A549 (cell line): ENCODE measurements around the gene TMEM119. TPM values are rescaled to one million over a fixed set of nuclear protein-coding genes. Genes with fewer than 3 reads are reported as not detected.

Experiments used
- ATAC-seq, 2 experiments: fragments of 200-7000 bp in 1 of 2; fragments of >200 bp in 1 of 2; cut with Nextera tagmentation in 1 of 2; cut with Tn5 transposase in 1 of 2; 3 replicates each; pipeline versions ENCODE4 v1.8.0 to v1.9.1; 2018 to 2020; ENCODE audit warnings: mild to moderate bottlenecking in 1 of 2, moderate library complexity in 1 of 2
- CTCF ChIA-PET: fragments of 300-600 bp; sonication (Branson Sonifier 250); formaldehyde crosslinking; extraction: SDS; loops from one replicate; lab custom pipeline; 2021; ENCODE audit warnings: antibody characterized with exemption, inconsistent platforms; lab: Yijun Ruan, JAX
- POLR2A ChIA-PET: fragments of 350-600 bp; formaldehyde crosslinking; extraction: SDS; loops from one replicate; lab custom pipeline; 2021; ENCODE audit warnings: antibody characterized with exemption, inconsistent platforms; lab: Yijun Ruan, JAX
- DNase-seq, 2 experiments: peaks; one replicate each; pipeline versions ENCODE4 v3.0.0 to v3.0.0-alpha.2; 2011 to 2016; ENCODE audit warnings: low read depth in 1 of 2, low spot score in 1 of 2
- FAIRE-seq: peaks from 2 replicates; lab custom pipeline; 2011; peaks lifted over from hg19 to GRCh38; lab: Jason Lieb, UNC
- H3K27ac ChIP-seq, 2 experiments: fragments of >200 bp; sonication (Bioruptor Twin); formaldehyde crosslinking; 3 replicates each; pipeline ENCODE4 v1.5.1; 2016 to 2017
- H3K4me1 ChIP-seq: fragments of >200 bp; sonication (Bioruptor Twin); formaldehyde crosslinking; 3 replicates; pipeline ENCODE4 v1.6.1; 2016
- H3K4me2 ChIP-seq: fragments of >200 bp; sonication (Bioruptor Twin); formaldehyde crosslinking; 3 replicates; pipeline ENCODE4 v1.6.1; 2016
- H3K4me3 ChIP-seq: fragments of >200 bp; sonication (Bioruptor Twin); formaldehyde crosslinking; 3 replicates; pipeline ENCODE4 v1.5.1; 2016
- H3K9me3 ChIP-seq: fragments of >200 bp; sonication (Bioruptor Twin); formaldehyde crosslinking; 3 replicates; pipeline ENCODE4 v1.6.1; 2016
- ATOH8 ChIP-seq: fragments of 250-450 bp; sonication (Bioruptor Pico); IDR thresholded peaks from 2 replicates; pipeline ENCODE4 v1.5.0; 2020; ENCODE audit warnings: low read depth, mild to moderate bottlenecking, moderate library complexity
- CEBPB ChIP-seq, 2 experiments: fragments of >200 bp in 1 of 2; sonication (Bioruptor Twin) in 1 of 2; formaldehyde crosslinking in 1 of 2; IDR thresholded peaks; 2 replicates each; pipeline ENCODE4 v1.6.1; 2012 to 2016
- EHF ChIP-seq: fragments of 250-450 bp; sonication (Bioruptor Pico); IDR thresholded peaks from 2 replicates; pipeline ENCODE4 v1.5.0; 2020; ENCODE audit warnings: mild to moderate bottlenecking
- FOSB ChIP-seq: fragments of 250-450 bp; sonication (Bioruptor Pico); IDR thresholded peaks from 2 replicates; pipeline ENCODE4 v1.5.0; 2020; ENCODE audit warnings: mild to moderate bottlenecking, moderate library complexity
- FOSL2 ChIP-seq, 2 experiments: fragments of 450-650 bp in 1 of 2; fragments of >200 bp in 1 of 2; sonication (Bioruptor Twin) in 1 of 2; formaldehyde crosslinking; IDR thresholded peaks; 2 replicates each; pipeline versions ENCODE4 v1.5.0 to v1.6.1; 2016 to 2020; ENCODE audit warnings: mild to moderate bottlenecking in 1 of 2, moderate library complexity in 1 of 2
- FOXS1 ChIP-seq: fragments of 250-450 bp; sonication (Bioruptor Pico); IDR thresholded peaks from 2 replicates; pipeline ENCODE4 v1.5.0; 2020; ENCODE audit warnings: mild to moderate bottlenecking, moderate library complexity
- GATA3 ChIP-seq: IDR thresholded peaks from 2 replicates; pipeline ENCODE4 v1.6.1; 2012; ENCODE audit warnings: borderline replicate concordance
- HDAC2 ChIP-seq: fragments of 200-600 bp; sonication (generic); IDR thresholded peaks from 2 replicates; pipeline ENCODE4 v1.6.1; 2016
- HES2 ChIP-seq: fragments of >200 bp; sonication (Bioruptor Twin); formaldehyde crosslinking; IDR thresholded peaks from 2 replicates; pipeline ENCODE4 v1.6.1; 2016
- HOXA7 ChIP-seq: fragments of 250-450 bp; sonication (Bioruptor Pico); IDR thresholded peaks from 2 replicates; pipeline ENCODE4 v1.5.0; 2020; ENCODE audit warnings: mild to moderate bottlenecking, moderate library complexity
- HOXB13 ChIP-seq: fragments of 250-450 bp; sonication (Bioruptor Pico); IDR thresholded peaks from 2 replicates; pipeline ENCODE4 v1.5.0; 2020; ENCODE audit warnings: low read depth, mild to moderate bottlenecking, moderate library complexity
- KDM5A ChIP-seq: fragments of 200-600 bp; sonication (generic); IDR thresholded peaks from 2 replicates; pipeline ENCODE4 v1.6.1; 2016; ENCODE audit warnings: antibody characterized with exemption, mild to moderate bottlenecking
- PHF8 ChIP-seq: fragments of 200-600 bp; sonication (generic); IDR thresholded peaks from 2 replicates; pipeline ENCODE4 v1.6.1; 2016; ENCODE audit warnings: low read depth, mild to moderate bottlenecking, antibody characterized with exemption, moderate library complexity, borderline replicate concordance
- POLR2A ChIP-seq: IDR thresholded peaks from 2 replicates; pipeline ENCODE4 v1.6.1; 2012; ENCODE audit warnings: mild to moderate bottlenecking, low read length
- RARB ChIP-seq: fragments of 250-450 bp; sonication (Bioruptor Pico); IDR thresholded peaks from 2 replicates; pipeline ENCODE4 v1.8.0; 2021; ENCODE audit warnings: mild to moderate bottlenecking, moderate library complexity
- RCOR1 ChIP-seq: fragments of 150-350 bp; IDR thresholded peaks from 2 replicates; pipeline ENCODE4 v1.6.1; 2014; ENCODE audit warnings: antibody characterized with exemption, low read length, low read depth
- REST ChIP-seq: fragments of 200-600 bp; sonication (generic); IDR thresholded peaks from 2 replicates; pipeline ENCODE4 v1.6.1; 2016; ENCODE audit warnings: antibody characterized with exemption, mild to moderate bottlenecking, moderate library complexity
- TFCP2L1 ChIP-seq: fragments of 250-450 bp; sonication (Bioruptor Pico); IDR thresholded peaks from 2 replicates; pipeline ENCODE4 v1.5.0; 2021; ENCODE audit warnings: mild to moderate bottlenecking
- USF2 ChIP-seq: fragments of 450-650 bp; IDR thresholded peaks from 2 replicates; pipeline ENCODE4 v1.6.1; 2014; ENCODE audit warnings: antibody characterized with exemption
- ZFP36 ChIP-seq: fragments of 450-650 bp; IDR thresholded peaks from 2 replicates; pipeline ENCODE4 v1.6.1; 2014; ENCODE audit warnings: borderline replicate concordance; ENCODE audit not compliant: partially characterized antibody
- WGBS: methylation state at CpG from one replicate; pipeline ENCODE4 v1.1.6; 2017; ENCODE audit errors: missing lambda C conversion rate; 5-methylcytosine and 5-hydroxymethylcytosine counted together
- polyA plus RNA-seq, 4 experiments: library from polyadenylated mRNA; depleted of rRNA in 3 of 4; stranded (reverse); fragments of >200 nt; fragmentation: RNase III in 1 of 4; extraction: RNeasy Plus Mini Kit Qiagen cat#74134 plus additional on column Dnase treatment in 1 of 4; gene quantifications; 2 replicates in 3 of 4; 3 replicates in 1 of 4; pipeline ENCODE4 v1.2.3, GENCODE V29; 2011 to 2017

The TMEM119 gene
- polyA plus RNA-seq, 2 of the 4 experiments (the other 2 are of a cell fraction), result not detected

- ATAC-seq, result no peak
- no peak for DNase-seq
- no peak for FAIRE-seq
- ChIA-PET POLR2A (no interaction called here), CTCF (interaction anchor here (0.7 to 22.8 kb wide), 6 partner anchors 45 to 526 kb away, joined by 3 to 533 read pairs (median 4); partner anchors contain the start of gene ALKBH2)
- Histone ChIP-seq H3K27ac (no peak overlapping the region), H3K4me1 (peaks cover 24% of the 10 kb centered on the region), H3K4me3 (no peak overlapping the region), H3K9me3 (no peaks in the 10 kb centered on the region), H3K4me2 (no peak overlapping the region)
- WGBS, result 69% methylated on average over 7 of the region's 7 CpGs
- TF ChIP-seq TFCP2L1 (CRISPR knock-in tag), result no peak
- no peak for TF ChIP-seq HOXA7 (CRISPR knock-in tag)
- no peak for TF ChIP-seq ZFP36
- TF ChIP-seq PHF8, result no peak
- no peak for TF ChIP-seq RARB (CRISPR knock-in tag)
- TF ChIP-seq HDAC2, result no peak
- TF ChIP-seq RCOR1, result no peak
- no peak for TF ChIP-seq CEBPB (IDR thresholded peaks at IDR 0.05)
- TF ChIP-seq HOXB13 (CRISPR knock-in tag), result no peak
- no peak for TF ChIP-seq USF2
- no peak for TF ChIP-seq EHF (CRISPR knock-in tag)
- TF ChIP-seq FOXS1 (CRISPR knock-in tag), result no peak
- TF ChIP-seq ATOH8 (CRISPR knock-in tag), result no peak
- no peak for TF ChIP-seq KDM5A
- no peak for TF ChIP-seq FOSB (CRISPR knock-in tag)
- TF ChIP-seq FOSL2 (IDR thresholded peaks at IDR 0.05), result no peak
- TF ChIP-seq FOSL2 (CRISPR knock-in tag; IDR thresholded peaks at IDR 0.05), result no peak
- no peak for TF ChIP-seq POLR2A
Observed at GRCh38 chr12:108567406-108568337, 30.2 kb downstream of the TMEM119 start.

GRCh38 chr12:108566452-108566851 lies 31.4 kb downstream of the TMEM119 start:
- Histone ChIP-seq H3K9me3 (no peaks in the 10 kb centered on the region), H3K4me1 (peaks cover 24% of the 10 kb centered on the region), H3K4me2 (peak overlapping the region; percentile 27), H3K4me3 (no peak overlapping the region), H3K27ac (peak overlapping the region; percentile 50 to 72; a peak in 5 of 6 replicates)
- ChIA-PET CTCF (interaction anchor here (1.0 to 22.8 kb wide), 3 partner anchors 47 to 246 kb away, joined by 3 to 533 read pairs (median 20); no protein-coding TSS in a partner anchor), POLR2A (interaction anchor here (0.9 kb wide), 1 partner anchor 488 kb away, joined by 3 read pairs; no protein-coding TSS in a partner anchor)
- DNase-seq (no peak), ATAC-seq (no peak), FAIRE-seq (no peak)
- WGBS, result 98% methylated on average over 4 of the region's 4 CpGs
- TF ChIP-seq KDM5A (no peak), GATA3 (no peak), TFCP2L1 (CRISPR knock-in tag) (no peak), REST (no peak), FOXS1 (CRISPR knock-in tag) (no peak), EHF (CRISPR knock-in tag) (no peak), HES2 (no peak), PHF8 (no peak)
